K562 (cell line): ENCODE measurements around the gene LUC7L.

ENCODE experiments used
- GABPB1 ChIP-seq: sonication (generic); formaldehyde crosslinking; IDR thresholded peaks from 2 replicates; pipeline ENCODE4 v1.8.0; 2022; ENCODE audit warnings: mild to moderate bottlenecking, missing genetic modification reagents
- TF ChIP-seq, protein P1 (sequence below): fragments of 450-650 bp; IDR thresholded peaks from 2 replicates; pipeline ENCODE4 v1.6.1; 2016; ENCODE audit warnings: antibody characterized with exemption

DNA sequence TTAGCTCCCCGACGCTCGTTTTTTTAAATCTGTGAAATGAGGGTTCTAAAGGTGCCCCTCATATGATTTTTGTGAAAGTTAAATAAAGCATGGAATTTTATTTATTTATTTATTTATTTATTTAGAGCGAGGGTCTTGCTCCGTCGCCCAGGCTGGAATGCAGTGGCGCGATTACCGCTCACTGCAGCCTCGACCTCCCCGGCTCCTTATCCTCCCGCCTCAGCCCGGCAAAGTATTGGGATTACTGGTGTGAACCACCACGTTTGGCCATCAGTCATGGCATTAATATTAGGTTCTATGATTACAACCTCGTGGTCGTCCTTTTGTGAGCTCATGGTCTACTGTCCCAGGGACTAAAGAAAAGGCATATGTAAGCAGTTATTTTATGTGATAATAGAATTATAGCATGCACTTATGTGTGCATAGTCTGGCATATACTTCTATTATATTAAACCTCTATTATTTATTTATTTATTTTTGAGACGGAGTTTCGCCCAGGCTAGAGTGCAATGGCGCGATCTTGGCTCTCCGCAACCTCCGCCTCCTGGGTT lies 557 bp upstream of the LUC7L start:
- TF ChIP-seq, protein P1, sequence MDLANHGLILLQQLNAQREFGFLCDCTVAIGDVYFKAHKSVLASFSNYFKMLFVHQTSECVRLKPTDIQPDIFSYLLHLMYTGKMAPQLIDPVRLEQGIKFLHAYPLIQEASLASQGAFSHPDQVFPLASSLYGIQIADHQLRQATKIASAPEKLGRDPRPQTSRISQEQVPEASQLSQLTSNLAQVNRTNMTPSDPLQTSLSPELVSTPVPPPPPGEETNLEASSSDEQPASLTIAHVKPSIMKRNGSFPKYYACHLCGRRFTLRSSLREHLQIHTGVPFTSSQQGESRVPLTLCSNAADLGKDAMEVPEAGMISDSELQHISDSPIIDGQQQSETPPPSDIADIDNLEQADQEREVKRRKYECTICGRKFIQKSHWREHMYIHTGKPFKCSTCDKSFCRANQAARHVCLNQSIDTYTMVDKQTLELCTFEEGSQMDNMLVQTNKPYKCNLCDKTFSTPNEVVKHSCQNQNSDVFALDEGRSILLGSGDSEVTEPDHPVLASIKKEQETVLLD, result no peak
- no peak for TF ChIP-seq GABPB1 (CRISPR knock-in tag)
